SK-N-SH (cell line): ENCODE measurements around the gene PSPC1. TPM values are rescaled to one million over a fixed set of nuclear protein-coding genes. Genes with fewer than 3 reads are reported as not detected.
"Not testable (repeated sequence)": the region's sequence is repeated elsewhere in the genome, so short reads cannot be mapped to it uniquely, and the experiment has no call there.

ENCODE experiments used
- CTCF ChIA-PET: fragments of 300-600, 350-600 bp; formaldehyde crosslinking; extraction: SDS; loops from one replicate; lab custom pipeline; 2021; lab: Yijun Ruan, JAX
- POLR2A ChIA-PET: fragments of 350-600 bp; sonication (Branson Sonifier 250); formaldehyde crosslinking; extraction: SDS; loops from one replicate; lab custom pipeline; 2020; ENCODE audit warnings: antibody characterized with exemption, inconsistent platforms; lab: Yijun Ruan, JAX
- DNase-seq: peaks from one replicate; pipeline ENCODE4 v3.0.0; 2012
- H2AFZ ChIP-seq: fragments of 200-600 bp; sonication (generic); 2 replicates; pipeline ENCODE4 v1.8.1; 2016; ENCODE audit warnings: antibody characterized with exemption, mild to moderate bottlenecking, low read depth
- H3F3A ChIP-seq: fragments of 200-600 bp; sonication (generic); replicated peaks from 2 replicates; pipeline ENCODE3; 2016; ENCODE audit warnings: antibody characterized with exemption, mild to moderate bottlenecking; ENCODE audit not compliant: insufficient read depth
- H3K27ac ChIP-seq, 2 experiments: fragments of 200-500 bp in 1 of 2; fragments of 200-600 bp in 1 of 2; sonication (Bioruptor generic) in 1 of 2; sonication (generic), shearing (Covaris generic) in 1 of 2; 2 replicates each; pipeline versions ENCODE4 v1.5.1 to v1.6.1; 2014 to 2016; ENCODE audit warnings: low read depth in 2 of 2, inconsistent platforms in 1 of 2, low read length in 1 of 2, mild to moderate bottlenecking in 1 of 2, mixed read lengths in 1 of 2
- H3K27me3 ChIP-seq: fragments of 200-600 bp; sonication (generic), shearing (Covaris generic); 2 replicates; pipeline ENCODE4 v1.6.1; 2016; ENCODE audit warnings: mixed run types; ENCODE audit not compliant: insufficient read depth
- H3K36me3 ChIP-seq, 2 experiments: fragments of 200-500 bp in 1 of 2; fragments of 200-600 bp in 1 of 2; sonication (Bioruptor generic) in 1 of 2; sonication (generic) in 1 of 2; replicated peaks in 1 of 2; 2 replicates each; pipeline versions ENCODE3 to v1.5.1; 2014 to 2016; ENCODE audit warnings: low read length in 1 of 2, mild to moderate bottlenecking in 1 of 2; ENCODE audit not compliant: insufficient read depth in 2 of 2, control insufficient read depth in 1 of 2
- H3K4me1 ChIP-seq, 2 experiments: fragments of 200-500 bp in 1 of 2; fragments of 200-600 bp in 1 of 2; sonication (Bioruptor generic) in 1 of 2; sonication (generic), shearing (Covaris generic) in 1 of 2; 2 replicates each; pipeline versions ENCODE4 v1.5.1 to v1.6.1; 2014 to 2016; ENCODE audit warnings: low read depth in 1 of 2, low read length in 1 of 2, mixed run types in 1 of 2; ENCODE audit not compliant: insufficient read depth in 2 of 2, control insufficient read depth in 1 of 2
- H3K4me2 ChIP-seq: fragments of 200-600 bp; sonication (generic), shearing (Covaris generic); 2 replicates; pipeline ENCODE4 v1.6.1; 2017; ENCODE audit warnings: mixed run types
- H3K4me3 ChIP-seq, 2 experiments: fragments of 200-500 bp in 1 of 2; fragments of 200-600 bp in 1 of 2; sonication (Bioruptor generic) in 1 of 2; sonication (generic), shearing (Covaris generic) in 1 of 2; 2 replicates each; pipeline versions ENCODE4 v1.5.1 to v1.8.1; 2014 to 2016; ENCODE audit warnings: low read depth in 2 of 2, inconsistent platforms in 1 of 2, low read length in 1 of 2, mild to moderate bottlenecking in 1 of 2, mixed read lengths in 1 of 2, moderate library complexity in 1 of 2
- H3K79me2 ChIP-seq: fragments of 200-600 bp; sonication (generic); 2 replicates; pipeline ENCODE4 v1.8.1; 2017; ENCODE audit warnings: mild to moderate bottlenecking; ENCODE audit not compliant: insufficient read depth
- H3K9ac ChIP-seq: fragments of 200-600 bp; sonication (generic); 2 replicates; pipeline ENCODE4 v1.6.1; 2017; ENCODE audit warnings: mixed run types
- H3K9me2 ChIP-seq: fragments of 200-600 bp; sonication (generic); 2 replicates; pipeline ENCODE4 v1.6.1; 2017; ENCODE audit warnings: mixed run types
- H3K9me3 ChIP-seq: fragments of 200-600 bp; sonication (generic); 2 replicates; pipeline ENCODE4 v1.6.1; 2017; ENCODE audit warnings: mixed run types, mild to moderate bottlenecking, moderate library complexity
- H4K20me1 ChIP-seq: fragments of 200-600 bp; sonication (generic); 2 replicates; pipeline ENCODE4 v1.6.1; 2017; ENCODE audit warnings: mild to moderate bottlenecking, mixed run types; ENCODE audit not compliant: insufficient read depth
- CTCF ChIP-seq: fragments of 200-600 bp; sonication (generic); IDR thresholded peaks from 2 replicates; pipeline ENCODE4 v1.6.1; 2017; ENCODE audit warnings: antibody characterized with exemption, mild to moderate bottlenecking, moderate library complexity
- EZH2phosphoT487 ChIP-seq: fragments of 200-600 bp; sonication (generic); IDR thresholded peaks from 2 replicates; pipeline ENCODE4 v1.6.1; 2017; ENCODE audit warnings: low read depth, mixed run types, mild to moderate bottlenecking, antibody characterized with exemption, moderate library complexity, borderline replicate concordance
- FOXM1 ChIP-seq: IDR thresholded peaks from 2 replicates; pipeline ENCODE4 v1.4.0; 2012; ENCODE audit warnings: low read depth, mild to moderate bottlenecking
- GABPA ChIP-seq: IDR thresholded peaks from 2 replicates; pipeline ENCODE4 v1.4.0; 2012; ENCODE audit warnings: low read depth, mild to moderate bottlenecking
- IRF3 ChIP-seq: fragments of 150-350 bp; IDR thresholded peaks from 2 replicates; pipeline ENCODE4 v1.6.1; 2016; ENCODE audit warnings: mild to moderate bottlenecking, low read depth, low read length
- MAX ChIP-seq: IDR thresholded peaks from 2 replicates; pipeline ENCODE4 v1.4.0; 2012; ENCODE audit warnings: low read depth
- MEF2A ChIP-seq: IDR thresholded peaks from 2 replicates; pipeline ENCODE4 v1.4.0; 2012; ENCODE audit warnings: low read depth, borderline replicate concordance
- NFIC ChIP-seq: IDR thresholded peaks from 2 replicates; pipeline ENCODE4 v1.4.0; 2012; ENCODE audit warnings: borderline replicate concordance
- NRF1 ChIP-seq: IDR thresholded peaks from 2 replicates; pipeline ENCODE4 v1.6.1; 2012; ENCODE audit warnings: low read depth, mild to moderate bottlenecking, low read length
- POLR2AphosphoS5 ChIP-seq: IDR thresholded peaks from 2 replicates; pipeline ENCODE4 v1.6.1; 2012; ENCODE audit warnings: low read depth, low read length
- RFX5 ChIP-seq: IDR thresholded peaks from 2 replicates; pipeline ENCODE4 v1.6.1; 2012; ENCODE audit warnings: mild to moderate bottlenecking, improper control_type of control experiment, low read length
- SMC3 ChIP-seq: IDR thresholded peaks from 2 replicates; pipeline ENCODE4 v1.6.1; 2012; ENCODE audit warnings: low read depth, low read length, improper control_type of control experiment
- USF2 ChIP-seq: fragments of 150-350 bp; IDR thresholded peaks from 2 replicates; pipeline ENCODE4 v1.6.1; 2017; ENCODE audit warnings: antibody characterized with exemption, low read length, low read depth, borderline replicate concordance
- YY1 ChIP-seq: IDR thresholded peaks from 2 replicates; pipeline ENCODE4 v1.4.0; 2012; ENCODE audit warnings: low read depth, mild to moderate bottlenecking
- ZBTB33 ChIP-seq: IDR thresholded peaks from 2 replicates; pipeline ENCODE4 v1.4.0; 2012; ENCODE audit warnings: low read depth, borderline replicate concordance
- WGBS: methylation state at CpG from one replicate; pipeline ENCODE4 v1.1.6; 2017; ENCODE audit warnings: low lambda C conversion rate; 5-methylcytosine and 5-hydroxymethylcytosine counted together
- polyA plus RNA-seq, 3 experiments: library from polyadenylated mRNA; depleted of rRNA; stranded (reverse); fragments of >200 nt; gene quantifications; 2 replicates each; pipeline ENCODE4 v1.2.3, GENCODE V29; 2012

Gene PSPC1
- polyA plus RNA-seq, 1 of the 3 experiments (the other 2 are of a cell fraction), result 35.2 TPM

- TF ChIP-seq EZH2phosphoT487 (no peak), MAX (no peak)
Measured at GRCh38 chr13:19817510-19818158, 34.9 kb upstream of the PSPC1 start (continued).

GRCh38 chr13:19817106-19817505 is 34.4 kb upstream of the PSPC1 start:
- Histone ChIP-seq H3K4me2 (no peak overlapping the region), H3K36me3 (peaks cover 2 to 12% of the 10 kb centered on the region in 2 experiments), H3F3A (peaks cover 3% of the 10 kb centered on the region), H3K9me2 (no peaks in the 10 kb centered on the region), H3K27ac (no peak overlapping the region), H3K9ac (no peak overlapping the region), H3K4me1 (no peaks in the 10 kb centered on the region), H3K9me3 (no peaks in the 10 kb centered on the region), H3K4me3 (no peak overlapping the region), H2AFZ (no peak overlapping the region), H3K79me2 (no peaks in the 10 kb centered on the region), H4K20me1 (no peaks in the 10 kb centered on the region), H3K27me3 (no peaks in the 10 kb centered on the region)
- POLR2A ChIA-PET, result no interaction called here
- no peak for DNase-seq
- TF ChIP-seq YY1, result no peak
- no peak for TF ChIP-seq FOXM1
- TF ChIP-seq MEF2A, result no peak
- TF ChIP-seq CTCF, result no peak
- TF ChIP-seq NFIC, result no peak
- TF ChIP-seq RFX5, result no peak
- TF ChIP-seq IRF3, result no peak
- TF ChIP-seq ZBTB33, result no peak
- no peak for TF ChIP-seq USF2
- no peak for TF ChIP-seq SMC3
- TF ChIP-seq GABPA, result no peak
- TF ChIP-seq POLR2AphosphoS5, result no peak
- no peak for TF ChIP-seq NRF1
- WGBS, result 97% methylated on average over 10 of the region's 10 CpGs
- CTCF ChIA-PET, result no interaction called here

- POLR2A ChIA-PET, H3K27me3 ChIP-seq, H3K9me2 ChIP-seq: not testable (repeated sequence)
Measured at GRCh38 chr13:19815842-19816241, 33.1 kb upstream of the PSPC1 start.

More at GRCh38 chr13:19815842-19816241, 33.1 kb upstream of the PSPC1 start:
- H3F3A ChIP-seq, H3K9me3 ChIP-seq, H3K79me2 ChIP-seq, H4K20me1 ChIP-seq, H3K36me3 ChIP-seq, DNase-seq, H3K9ac ChIP-seq, H3K4me3 ChIP-seq, H3K4me1 ChIP-seq, H3K4me2 ChIP-seq, H2AFZ ChIP-seq, CTCF ChIA-PET, H3K27ac ChIP-seq: not testable (repeated sequence)
- 90% methylated on average over 2 of the region's 2 CpGs for WGBS
